Kidney capillary endothelial cell (primary cell): ENCODE results near the gene KLK7.
"Not testable (repeated sequence)": the region's sequence is repeated elsewhere in the genome, so short reads cannot be mapped to it uniquely, and the experiment has no call there.

ENCODE experiments used
- DNase-seq: peaks from one replicate; pipeline ENCODE4 v3.0.0-alpha.2; 2018; ENCODE audit warnings: low spot score

KLK7 gene

GRCh38 chr19:50975766-50976165 is 8.0 kb downstream of the KLK7 start:
- no peak for DNase-seq

DNA sequence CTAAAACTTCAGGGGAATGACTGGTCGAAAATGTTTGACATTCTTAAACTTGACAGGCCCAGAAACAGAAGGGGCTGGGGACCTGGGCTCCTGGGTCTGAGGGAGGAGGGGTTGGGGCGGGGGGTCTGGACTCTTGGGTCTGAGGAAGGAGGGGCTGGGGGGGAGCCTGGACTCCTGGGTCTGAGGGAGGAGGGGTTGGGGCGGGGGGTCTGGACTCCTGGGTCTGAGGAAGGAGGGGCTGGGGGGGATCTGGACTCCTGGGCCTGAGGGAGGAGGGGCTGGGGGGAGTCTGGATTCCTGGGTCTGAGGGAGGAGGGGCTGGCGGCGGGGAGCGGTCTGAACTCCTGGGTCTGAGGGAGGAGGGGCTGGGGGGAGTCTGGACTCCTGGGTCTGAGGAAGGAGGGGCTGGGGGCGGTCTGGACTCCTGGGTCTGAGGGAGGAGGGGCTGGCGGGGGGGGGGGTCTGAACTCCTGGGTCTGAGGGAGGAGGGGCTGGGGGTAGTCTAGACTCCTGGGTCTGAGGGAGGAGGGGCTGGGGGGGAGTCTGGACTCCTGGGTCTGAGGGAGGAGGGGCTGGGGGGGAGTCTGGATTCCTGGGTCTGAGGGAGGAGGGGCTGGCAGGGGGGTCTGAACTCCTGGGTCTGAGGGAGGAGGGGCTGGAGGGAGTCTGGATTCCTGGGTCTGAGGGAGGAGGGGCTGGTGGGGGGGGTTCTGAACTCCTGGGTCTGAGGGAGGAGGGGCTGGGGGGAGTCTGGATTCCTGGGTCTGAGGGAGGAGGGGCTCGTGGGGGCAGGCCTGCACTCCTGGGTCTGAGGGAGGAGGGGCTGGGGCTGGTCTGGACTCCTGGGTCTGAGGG is 8.8 kb downstream of the KLK7 start:
- DNase-seq, result no peak

- no peak for DNase-seq
Measured at GRCh38 chr19:50972795-50973376, 10.8 kb downstream of the KLK7 start.

DNA sequence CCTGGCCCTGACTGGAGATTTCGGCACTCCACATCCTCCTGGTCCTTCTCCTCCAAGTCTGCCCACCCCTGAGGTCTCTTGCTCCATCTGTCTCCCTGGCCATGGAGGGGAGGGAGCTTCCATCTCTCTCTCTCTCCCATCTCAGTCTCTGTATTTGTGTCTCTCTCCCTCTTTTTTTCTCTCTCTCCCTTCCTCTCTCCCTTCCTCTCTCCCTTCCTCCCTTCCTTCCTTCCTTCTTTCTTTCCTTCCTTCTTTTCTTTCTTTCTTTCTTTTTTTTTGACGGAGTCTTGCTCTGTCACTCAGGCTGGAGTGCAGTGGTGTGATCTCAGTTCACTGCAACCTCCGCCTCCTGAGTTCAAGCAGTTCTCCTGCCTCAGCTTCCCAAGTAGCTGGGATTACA is 13.9 kb downstream of the KLK7 start:
- DNase-seq, result not testable (repeated sequence)

DNA sequence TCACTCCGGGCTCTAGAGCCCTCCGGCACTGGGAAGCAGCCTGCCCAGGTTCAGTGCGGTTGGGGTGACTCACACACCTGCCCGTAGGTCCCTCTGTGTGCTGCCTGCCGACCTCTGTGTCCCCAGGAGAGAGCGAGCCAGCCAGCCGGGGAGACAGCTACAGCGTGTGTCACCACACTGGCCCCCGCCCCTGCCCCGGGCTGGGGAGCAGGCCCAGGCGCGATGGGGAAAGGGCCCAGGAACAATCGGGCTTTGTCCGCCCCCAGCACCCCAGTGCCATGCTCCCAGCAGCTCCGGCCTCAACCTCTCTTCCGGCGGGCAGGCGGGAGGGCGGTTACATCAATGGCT is 14.3 kb downstream of the KLK7 start, which contains the start of gene KLK6:
Gene KLK6, minus strand, starts transcription at position 179 of the 348 bp plus-strand sequence. CDS start 1,487 bp downstream, outside the sequence.
- DNase-seq, result no peak

- DNase-seq, result no peak
Measured at GRCh38 chr19:50968716-50969412, 14.9 kb downstream of the KLK7 start.

DNA sequence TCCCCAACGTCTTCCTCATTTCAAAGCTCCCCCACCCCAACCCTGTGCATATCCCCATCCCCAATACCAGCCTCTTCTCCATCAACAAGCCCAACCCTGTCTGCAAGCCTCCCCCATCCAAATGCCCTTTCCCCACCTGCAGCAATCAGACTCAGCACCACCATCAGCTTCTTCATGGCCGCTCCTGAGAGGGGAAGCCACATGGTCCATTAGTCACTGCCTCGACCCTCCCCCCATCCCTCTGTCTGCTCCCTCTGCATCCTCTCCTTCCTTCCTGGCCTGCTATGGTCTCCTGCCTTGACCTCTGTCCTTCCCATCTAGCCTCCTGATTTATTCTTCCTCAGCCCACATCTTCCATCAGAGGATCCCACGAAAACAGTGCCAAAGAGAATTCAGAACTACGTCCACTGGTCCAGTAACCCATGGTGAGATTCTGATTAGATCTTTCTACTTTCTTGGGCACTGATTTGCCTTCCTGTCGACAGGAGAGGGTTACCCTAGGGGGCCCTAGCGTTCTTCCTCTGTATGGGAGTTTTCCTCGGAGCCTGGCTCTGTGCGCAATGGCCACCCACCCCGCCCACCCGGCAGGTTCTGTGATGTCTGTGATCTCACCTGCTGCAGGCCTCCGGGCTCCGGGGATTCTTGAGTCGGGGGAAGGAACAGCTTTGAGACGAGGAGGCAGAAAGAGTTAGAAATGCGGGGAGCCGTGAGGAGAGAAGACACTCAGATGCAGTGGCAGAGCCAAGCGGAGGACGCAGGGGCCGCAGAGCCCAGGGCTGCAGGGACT is 15.6 kb downstream of the KLK7 start:
- DNase-seq, result peak; percentile 24

DNA sequence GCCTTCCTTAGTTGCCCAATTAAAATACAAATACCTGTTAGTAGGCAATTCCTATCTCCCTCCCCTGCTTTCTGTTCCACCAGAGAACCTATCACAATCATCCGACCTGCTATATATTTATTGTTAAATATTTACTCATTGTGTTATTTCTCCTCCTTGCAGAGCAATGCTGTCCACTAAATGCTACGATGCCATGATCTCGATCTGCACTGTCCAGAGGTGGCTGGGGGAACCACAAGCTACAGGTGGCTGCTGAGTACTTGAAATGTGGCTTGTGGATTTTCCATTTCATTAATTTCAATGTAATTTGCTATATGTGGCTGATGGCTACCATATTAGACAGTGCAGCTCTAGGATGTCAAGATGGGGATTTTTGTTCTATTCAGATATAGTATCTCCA is 19.5 kb downstream of the KLK7 start:
- DNase-seq, result no peak

GRCh38 chr19:50963381-50963780 is 20.3 kb downstream of the KLK7 start:
- no peak for DNase-seq

DNA sequence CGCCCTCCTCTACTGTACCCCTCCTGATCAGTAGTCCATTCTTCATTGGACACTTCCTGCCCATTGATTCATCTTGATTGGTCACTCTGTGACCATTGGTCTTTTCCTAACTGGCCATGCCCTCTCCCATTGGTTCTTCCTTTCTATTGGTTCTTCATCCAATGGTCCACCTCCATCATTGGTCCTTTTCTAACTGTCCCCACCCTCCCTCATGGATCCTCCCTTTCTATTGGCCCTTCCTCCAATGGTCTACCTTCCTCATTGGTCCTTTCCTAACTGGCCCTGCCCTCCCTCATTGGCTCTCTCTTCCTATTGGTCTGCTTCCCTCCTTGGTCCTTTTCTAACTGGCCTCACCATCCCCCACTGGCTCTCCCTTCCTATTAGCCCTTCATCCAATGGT is 21.5 kb downstream of the KLK7 start:
- no peak for DNase-seq

DNA sequence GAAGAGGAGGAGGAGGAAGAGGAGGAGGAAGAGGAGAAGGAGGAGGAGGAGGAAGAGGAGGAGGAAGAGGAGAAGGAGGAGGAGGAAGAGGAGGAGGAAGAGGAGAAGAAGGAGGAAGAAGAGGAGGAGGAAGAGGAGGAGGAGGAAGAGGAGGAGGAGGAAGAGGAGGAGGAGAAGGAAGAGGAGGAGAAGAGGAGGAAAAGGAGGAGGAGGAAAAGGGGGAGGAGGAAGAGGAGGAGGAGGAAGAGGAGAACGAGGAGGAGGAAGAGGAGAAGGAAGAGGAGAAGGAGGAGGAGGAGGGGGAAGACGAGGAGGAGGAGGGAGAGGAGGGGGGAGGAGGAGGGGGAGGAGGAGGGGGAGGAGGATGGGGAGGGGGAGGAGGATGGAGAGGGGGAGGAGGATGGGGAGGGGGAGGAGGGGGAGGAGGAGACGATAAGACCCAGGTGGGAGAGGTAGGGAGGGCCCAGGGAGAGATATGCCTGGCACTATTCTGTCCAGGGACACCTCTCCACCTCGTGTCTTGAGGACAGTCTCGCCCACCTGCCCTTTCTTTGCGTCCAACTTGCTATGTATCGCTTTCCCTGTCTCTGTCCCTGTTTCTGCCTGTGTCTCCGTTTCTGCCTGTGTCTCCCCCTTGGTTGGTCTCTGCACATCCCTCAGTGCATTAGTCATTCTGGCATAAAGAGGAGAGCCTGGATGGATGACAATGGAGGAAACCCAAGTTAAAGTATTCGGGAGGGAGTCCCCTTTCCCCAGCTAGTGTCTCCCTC is 23.8 kb downstream of the KLK7 start:
- DNase-seq, result no peak

- DNase-seq, result no peak
Measured at GRCh38 chr19:50957587-50957986, 26.1 kb downstream of the KLK7 start.

GRCh38 chr19:50952910-50953309 is 30.8 kb downstream of the KLK7 start, which contains the start of gene KLK5:
KLK5 (minus strand) TSS chr19:50953038; CDS start chr19:50952657, 381 bp downstream.
- no peak for DNase-seq

GRCh38 chr19:50949861-50950260 is 33.9 kb downstream of the KLK7 start:
- no peak for DNase-seq

GRCh38 chr19:50947123-50947522 is 36.6 kb downstream of the KLK7 start:
- DNase-seq, result no peak

DNA sequence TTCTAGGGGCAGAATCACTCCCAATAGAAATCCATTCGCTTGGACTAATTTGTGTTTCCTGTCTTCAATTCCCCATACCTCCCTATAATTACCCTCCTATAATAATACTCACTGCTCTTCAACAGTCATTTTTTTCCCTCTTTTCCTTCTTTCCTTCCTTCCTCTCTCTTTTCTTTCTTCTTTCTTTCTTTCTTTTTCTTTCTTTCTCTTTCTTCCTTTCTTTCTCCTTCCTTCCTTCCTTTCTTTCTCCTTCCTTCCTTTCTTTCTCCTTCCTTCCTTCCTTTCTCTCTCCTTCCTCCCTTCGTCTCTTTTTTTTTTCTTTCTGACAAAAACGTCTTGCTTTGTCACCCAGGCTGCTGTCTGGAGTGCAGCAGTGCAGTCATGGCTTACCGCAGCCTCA is 38.9 kb downstream of the KLK7 start:
- no peak for DNase-seq

DNA sequence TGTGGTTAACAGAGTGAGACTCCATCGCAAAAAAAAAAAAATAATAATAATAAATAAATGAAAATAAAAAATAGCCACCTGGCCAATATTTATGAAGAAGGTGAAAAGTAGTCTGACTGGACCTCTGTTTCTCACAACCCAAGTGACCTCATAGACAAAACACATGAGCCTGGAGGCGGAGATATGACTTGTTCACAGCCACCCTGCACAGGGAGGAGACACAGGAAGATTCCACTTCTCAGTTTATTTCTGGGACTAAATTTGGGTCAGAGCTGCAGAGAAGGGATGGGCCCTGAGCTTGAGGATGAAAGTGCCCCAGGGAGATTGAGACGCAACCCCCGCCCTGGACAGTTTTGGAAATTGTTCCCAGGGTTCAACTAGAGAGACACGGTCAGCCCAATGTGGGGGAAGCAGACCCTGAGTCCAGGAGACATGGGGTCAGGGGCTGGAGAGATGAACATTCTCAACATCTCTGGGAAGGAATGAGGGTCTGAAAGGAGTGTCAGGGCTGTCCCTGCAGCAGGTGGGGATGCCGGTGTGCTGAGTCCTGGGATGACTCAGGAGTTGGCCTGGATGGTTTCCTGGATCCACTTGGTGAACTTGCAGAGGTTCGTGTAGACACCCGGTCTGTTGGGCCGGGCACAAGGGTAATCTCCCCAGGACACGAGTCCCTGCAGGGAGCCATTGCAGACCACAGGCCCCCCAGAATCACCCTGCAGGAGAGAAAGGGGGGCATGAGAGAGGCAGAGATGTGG is 40.5 kb downstream of the KLK7 start:
- DNase-seq, result no peak

DNA sequence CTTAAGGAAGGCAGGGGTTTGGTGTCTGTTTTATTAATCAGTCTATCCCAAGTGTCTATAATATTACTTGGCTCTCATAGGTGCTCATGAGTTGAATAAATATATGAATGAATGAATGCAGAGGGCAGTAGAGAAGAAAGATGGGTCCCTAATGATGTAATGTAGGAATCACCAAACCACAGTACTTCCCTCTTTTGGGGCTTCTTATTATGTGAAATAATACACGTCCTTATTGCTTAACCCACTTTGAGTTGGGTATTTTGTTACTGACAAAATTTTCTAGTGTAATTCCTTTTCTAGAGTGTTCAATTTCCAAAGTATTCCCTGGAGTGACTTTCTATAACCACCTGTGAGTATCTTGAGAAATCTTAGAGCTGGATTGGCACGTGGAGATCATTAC is 44.1 kb downstream of the KLK7 start:
- no peak for DNase-seq

DNA sequence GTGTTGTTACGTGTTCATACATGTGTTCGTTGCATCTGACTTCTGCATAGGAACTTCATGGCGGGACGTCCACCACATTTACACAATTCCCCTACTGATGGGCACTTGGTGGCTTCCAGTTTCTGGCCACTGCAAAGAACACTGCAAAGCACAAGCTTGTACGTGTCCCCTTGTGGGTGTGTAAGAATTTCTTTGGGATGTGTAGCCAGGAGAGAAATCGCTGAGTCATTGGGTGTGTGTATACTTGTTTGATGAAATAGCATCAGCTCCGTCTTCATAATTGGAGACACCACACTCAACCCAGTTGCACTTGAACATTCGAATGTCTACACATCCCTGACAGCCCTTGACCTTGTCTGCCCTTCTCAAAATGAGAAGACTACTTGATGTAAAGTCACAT is 50.1 kb downstream of the KLK7 start:
- no peak for DNase-seq

DNA sequence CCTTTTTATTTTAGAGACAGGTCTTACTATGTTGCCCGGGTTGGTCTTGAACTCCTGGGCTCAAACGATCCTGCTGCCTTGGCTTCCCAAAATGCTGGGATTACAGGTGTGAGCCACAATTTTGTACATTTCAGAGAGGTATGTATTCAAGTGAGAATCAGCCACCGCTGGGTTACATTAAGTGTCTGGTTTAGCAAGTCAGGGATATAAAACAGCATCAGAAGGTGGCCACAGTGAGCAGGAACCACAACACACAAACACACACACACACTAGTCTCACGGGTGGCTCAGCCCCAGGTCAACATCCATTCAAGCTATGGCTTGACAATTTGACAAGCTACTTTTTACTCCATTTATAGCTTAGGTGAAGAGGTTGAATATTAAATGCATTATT is 51.0 kb downstream of the KLK7 start:
- no peak for DNase-seq
